Karpas-422 (cell line): ENCODE data around the gene PLEKHA8. TPM values are rescaled to one million over a fixed set of nuclear protein-coding genes. Genes with fewer than 3 reads are reported as not detected.

Experiments used
- DNase-seq: peaks from one replicate; pipeline ENCODE4 v3.0.0-alpha.2; 2015
- H2AFZ ChIP-seq: fragments of 200-600 bp; sonication (generic); 2 replicates; pipeline ENCODE4 v1.6.1; 2014; ENCODE audit warnings: antibody characterized with exemption, low read length, mixed read lengths
- H3K27ac ChIP-seq: fragments of 200-600 bp; sonication (generic); 2 replicates; pipeline ENCODE4 v1.5.1; 2014; ENCODE audit warnings: mild to moderate bottlenecking, low read length, moderate library complexity
- H3K27me3 ChIP-seq: fragments of 200-600 bp; sonication (generic); 2 replicates; pipeline ENCODE4 v1.6.1; 2014; ENCODE audit warnings: low read length, mixed read lengths
- H3K36me3 ChIP-seq: fragments of 200-600 bp; sonication (generic); 2 replicates; pipeline ENCODE4 v1.6.1; 2014; ENCODE audit warnings: low read length, mixed read lengths; ENCODE audit not compliant: insufficient read depth
- H3K4me1 ChIP-seq: fragments of 200-600 bp; sonication (generic); 2 replicates; pipeline ENCODE4 v1.6.1; 2014; ENCODE audit warnings: mild to moderate bottlenecking, low read length, mixed read lengths
- H3K4me2 ChIP-seq: fragments of 200-600 bp; sonication (generic); 2 replicates; pipeline ENCODE4 v1.6.1; 2014; ENCODE audit warnings: low read length, low read depth, mild to moderate bottlenecking; ENCODE audit not compliant: poor library complexity, severe bottlenecking
- H3K4me3 ChIP-seq: fragments of 200-600 bp; sonication (generic); 2 replicates; pipeline ENCODE4 v1.5.1; 2014; ENCODE audit warnings: mild to moderate bottlenecking, antibody characterized with exemption, low read length, mixed read lengths
- H3K79me2 ChIP-seq: fragments of 200-600 bp; sonication (generic); 2 replicates; pipeline ENCODE4 v1.6.1; 2014; ENCODE audit warnings: mild to moderate bottlenecking, low read length, mixed read lengths
- H3K9ac ChIP-seq: fragments of 200-600 bp; sonication (generic); 2 replicates; pipeline ENCODE4 v1.6.0; 2014; ENCODE audit warnings: low read length
- H3K9me2 ChIP-seq: fragments of 200-600 bp; sonication (generic), shearing (Covaris generic); replicated peaks from 2 replicates; pipeline ENCODE4 v1.6.0; 2014; ENCODE audit warnings: mild to moderate bottlenecking, low read length, moderate library complexity; ENCODE audit not compliant: insufficient read depth
- H3K9me3 ChIP-seq: fragments of 300-700, 200-600 bp; sonication (generic); 2 replicates; pipeline ENCODE4 v1.6.1; 2014; ENCODE audit warnings: low read length, mixed read lengths
- H4K20me1 ChIP-seq: fragments of 200-600 bp; sonication (generic); 2 replicates; pipeline ENCODE4 v1.6.1; 2014; ENCODE audit warnings: mild to moderate bottlenecking, antibody characterized with exemption, low read length, low read depth; ENCODE audit not compliant: insufficient read depth
- total RNA-seq: library from RNA; depleted of rRNA; stranded (reverse); fragments of >200 nt; shearing (Covaris generic); gene quantifications from 2 replicates; pipeline ENCODE4 v1.2.3, GENCODE V29; 2014; ENCODE audit warnings: low replicate concordance

Gene PLEKHA8
- total RNA-seq, 1 experiment from 2014 or later, result 41.0 TPM

DNA sequence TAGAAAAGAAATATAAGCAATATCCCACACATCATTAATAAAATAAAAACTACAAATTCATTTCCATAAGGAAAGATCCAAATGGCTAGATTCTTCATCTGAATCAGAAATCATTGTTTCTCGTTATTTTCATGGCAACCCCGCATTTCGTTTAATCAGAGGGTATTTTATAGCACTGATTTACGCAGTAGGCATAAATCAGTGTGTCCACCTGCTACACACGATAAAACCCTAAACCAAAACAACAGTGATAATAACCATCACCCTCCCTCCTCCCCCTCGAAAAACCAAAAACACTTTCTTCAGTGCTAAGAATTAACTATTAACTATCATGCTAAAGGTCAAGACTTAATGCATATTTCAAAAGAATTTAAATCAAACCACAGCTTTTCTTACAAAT is 18.2 kb upstream of the PLEKHA8 start:
- Histone ChIP-seq H3K27me3 (no peaks in the 10 kb centered on the region), H3K9ac (no peak overlapping the region), H3K36me3 (peaks cover 25% of the 10 kb centered on the region), H3K9me2 (no peaks in the 10 kb centered on the region), H3K4me3 (no peak overlapping the region), H3K9me3 (no peaks in the 10 kb centered on the region), H3K4me1 (peaks cover 5% of the 10 kb centered on the region; the same call in 1 of the 2 replicates), H3K79me2 (no peaks in the 10 kb centered on the region; the same call in 1 of the 2 replicates), H4K20me1 (no peaks in the 10 kb centered on the region), H3K4me2 (no peak overlapping the region), H3K27ac (no peak overlapping the region), H2AFZ (no peak overlapping the region)
- no peak for DNase-seq

GRCh38 chr7:30012757-30013156 is 15.5 kb upstream of the PLEKHA8 start:
- Histone ChIP-seq H3K27me3 (no peaks in the 10 kb centered on the region), H4K20me1 (no peaks in the 10 kb centered on the region), H3K9me3 (no peaks in the 10 kb centered on the region), H3K9ac (no peak overlapping the region), H3K9me2 (no peaks in the 10 kb centered on the region), H3K79me2 (peaks cover 3% of the 10 kb centered on the region; the same call in 1 of the 2 replicates), H3K4me3 (no peak overlapping the region), H3K4me2 (no peak overlapping the region), H2AFZ (no peak overlapping the region), H3K36me3 (peaks cover 33% of the 10 kb centered on the region), H3K4me1 (no peaks in the 10 kb centered on the region), H3K27ac (no peak overlapping the region)
- no peak for DNase-seq

DNA sequence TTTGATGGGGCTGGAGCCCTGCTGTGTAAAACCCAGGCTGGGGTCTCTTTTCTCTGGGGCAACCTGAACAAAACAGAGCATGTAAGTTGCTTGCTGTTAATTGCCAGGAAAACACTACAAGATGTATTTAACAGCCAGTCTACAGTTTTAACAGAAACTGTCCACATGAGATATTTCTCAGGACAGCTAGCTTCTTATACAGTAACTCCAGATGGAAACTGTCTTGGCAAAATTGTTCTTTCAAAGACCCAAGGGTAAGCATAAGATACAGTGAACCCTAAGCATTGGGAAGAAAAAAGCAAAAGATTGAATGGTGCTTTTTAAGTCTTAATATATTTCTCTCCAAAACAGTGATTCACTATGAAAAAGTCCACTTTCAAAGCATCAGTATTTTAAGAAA is 9.8 kb upstream of the PLEKHA8 start:
- Histone ChIP-seq H3K27me3 (no peaks in the 10 kb centered on the region), H2AFZ (no peak overlapping the region), H3K9me2 (no peaks in the 10 kb centered on the region), H3K36me3 (peaks cover 46% of the 10 kb centered on the region), H3K4me1 (peaks cover 37% of the 10 kb centered on the region), H3K27ac (no peak overlapping the region), H3K9me3 (no peaks in the 10 kb centered on the region), H4K20me1 (no peaks in the 10 kb centered on the region), H3K4me2 (no peak overlapping the region), H3K9ac (no peak overlapping the region), H3K4me3 (no peak overlapping the region), H3K79me2 (peaks cover 41% of the 10 kb centered on the region)
- no peak for DNase-seq

DNA sequence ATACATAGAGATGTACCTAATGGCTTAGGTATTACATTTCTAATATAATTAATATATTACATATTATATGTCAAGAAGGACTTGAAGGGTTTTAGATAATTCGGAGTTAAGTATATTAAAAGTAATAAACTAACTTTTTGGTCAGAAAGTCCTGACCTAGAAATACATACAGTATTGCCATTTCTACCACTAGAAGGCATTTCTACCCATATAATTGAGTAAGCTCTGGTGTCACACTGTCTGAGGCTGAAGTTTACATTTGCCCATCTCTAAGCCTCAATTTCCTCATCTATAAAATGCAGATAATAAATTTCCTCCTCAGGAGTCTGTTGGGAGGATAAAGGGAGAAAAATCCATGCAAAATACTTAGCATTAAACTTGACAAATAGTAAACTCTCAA is 8.8 kb upstream of the PLEKHA8 start:
- no peaks in the 10 kb centered on the region for H3K9me2 ChIP-seq
- H3K27me3 ChIP-seq, result no peaks in the 10 kb centered on the region
- no peak overlapping the region for H2AFZ ChIP-seq
- H3K79me2 ChIP-seq, result peaks cover 51% of the 10 kb centered on the region
- DNase-seq, result no peak
- no peaks in the 10 kb centered on the region for H4K20me1 ChIP-seq
- no peak overlapping the region for H3K9ac ChIP-seq
- peaks cover 44% of the 10 kb centered on the region for H3K36me3 ChIP-seq
- no peak overlapping the region for H3K4me2 ChIP-seq
- no peaks in the 10 kb centered on the region for H3K9me3 ChIP-seq
- peaks cover 46% of the 10 kb centered on the region for H3K4me1 ChIP-seq
- no peak overlapping the region for H3K4me3 ChIP-seq
- H3K27ac ChIP-seq, result 0 out of 2 replicates have a peak overlapping the region, but pooled peaks have one; percentile 51

DNA sequence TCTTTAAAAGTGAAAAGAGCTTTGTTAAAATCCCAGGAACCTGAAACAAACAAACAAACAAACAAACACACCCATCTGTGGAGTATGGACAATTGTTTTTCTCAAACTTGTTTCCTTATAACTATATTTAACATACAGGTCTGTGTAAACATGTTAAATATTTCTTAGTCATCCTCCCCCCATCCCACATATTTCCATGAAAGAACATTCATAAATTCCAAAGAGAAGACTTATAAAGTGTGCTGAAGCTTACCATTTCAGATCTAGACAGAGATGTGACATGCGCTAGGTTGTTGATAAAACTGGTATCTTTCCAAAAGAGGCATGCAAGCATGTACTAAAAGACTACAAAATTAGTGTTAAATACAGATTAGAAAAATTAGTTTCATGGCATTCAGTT is 8.3 kb upstream of the PLEKHA8 start:
- H3K79me2 ChIP-seq, result peaks cover 56% of the 10 kb centered on the region
- H3K4me3 ChIP-seq, result no peak overlapping the region
- no peaks in the 10 kb centered on the region for H3K9me2 ChIP-seq
- H4K20me1 ChIP-seq, result no peaks in the 10 kb centered on the region
- H3K27ac ChIP-seq, result peak overlapping the region; percentile 51; the same call in 1 of the 2 replicates
- no peak overlapping the region for H2AFZ ChIP-seq
- H3K9me3 ChIP-seq, result no peaks in the 10 kb centered on the region
- no peaks in the 10 kb centered on the region for H3K27me3 ChIP-seq
- peaks cover 52% of the 10 kb centered on the region for H3K4me1 ChIP-seq
- H3K9ac ChIP-seq, result no peak overlapping the region
- no peak overlapping the region for H3K4me2 ChIP-seq
- DNase-seq, result no peak
- H3K36me3 ChIP-seq, result peaks cover 40% of the 10 kb centered on the region

DNA sequence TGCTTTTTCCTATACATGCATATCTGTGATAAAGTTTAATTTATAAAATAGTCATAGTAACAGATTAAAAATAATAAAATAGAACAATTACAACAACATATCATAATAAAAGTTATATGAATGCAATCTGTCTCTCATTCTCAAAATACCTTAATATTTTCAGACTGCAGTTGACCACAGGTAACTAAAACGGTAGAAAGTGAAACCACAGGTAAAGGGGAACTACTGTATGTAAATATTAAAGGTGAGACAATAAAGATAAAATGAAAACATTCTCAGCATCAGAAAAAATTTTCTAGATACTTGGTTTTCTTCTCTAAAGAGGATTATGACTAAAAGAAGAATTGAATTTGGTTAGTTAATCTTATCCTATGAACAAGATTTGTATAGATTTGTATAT is 7.7 kb upstream of the PLEKHA8 start:
- Histone ChIP-seq H3K36me3 (peaks cover 40% of the 10 kb centered on the region), H2AFZ (no peak overlapping the region), H4K20me1 (no peaks in the 10 kb centered on the region), H3K4me2 (peak overlapping the region; percentile 57), H3K4me3 (no peak overlapping the region), H3K27ac (peak overlapping the region; percentile 51), H3K27me3 (no peaks in the 10 kb centered on the region), H3K79me2 (peaks cover 62% of the 10 kb centered on the region), H3K9me3 (no peaks in the 10 kb centered on the region), H3K9ac (no peak overlapping the region), H3K9me2 (no peaks in the 10 kb centered on the region), H3K4me1 (peaks cover 58% of the 10 kb centered on the region)
- DNase-seq, result no peak

DNA sequence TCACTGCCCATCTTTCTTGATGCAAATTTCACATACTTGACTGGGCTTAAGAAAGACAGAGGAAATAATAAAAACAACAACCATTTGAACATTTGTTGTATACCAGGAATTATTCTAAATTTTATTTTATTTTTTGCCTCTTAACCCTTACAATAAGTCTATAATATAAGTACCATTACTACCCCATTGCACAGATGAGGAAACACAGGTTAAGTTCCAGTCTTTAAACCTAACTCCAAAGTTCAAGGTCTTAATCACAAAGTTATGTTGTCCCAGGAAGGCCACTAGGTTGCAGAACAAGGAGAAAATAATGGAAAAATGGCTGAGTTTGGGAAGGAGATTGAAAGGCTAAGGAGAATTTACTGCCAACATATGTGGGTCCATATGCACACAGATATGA is 5.2 kb upstream of the PLEKHA8 start:
- Histone ChIP-seq H3K4me1 (peaks cover 59% of the 10 kb centered on the region), H3K36me3 (peaks cover 33% of the 10 kb centered on the region; the same call in 1 of the 2 replicates), H3K9ac (no peak overlapping the region), H3K27ac (0 out of 2 replicates have a peak overlapping the region, but pooled peaks have one; percentile 8), H3K4me2 (peak overlapping the region; percentile 86), H3K4me3 (peak overlapping the region; percentile 76; the same call in 1 of the 2 replicates), H3K9me3 (no peaks in the 10 kb centered on the region), H4K20me1 (no peaks in the 10 kb centered on the region), H3K27me3 (no peaks in the 10 kb centered on the region), H2AFZ (no peak overlapping the region), H3K79me2 (peaks cover 72% of the 10 kb centered on the region), H3K9me2 (no peaks in the 10 kb centered on the region)
- DNase-seq, result no peak

- H3K9ac ChIP-seq, result no peak overlapping the region
- no peak for DNase-seq
- H2AFZ ChIP-seq, result no peak overlapping the region
- peaks cover 73% of the 10 kb centered on the region for H3K79me2 ChIP-seq
- peaks cover 28% of the 10 kb centered on the region; the same call in 1 of the 2 replicates for H3K36me3 ChIP-seq
- H3K9me3 ChIP-seq, result no peaks in the 10 kb centered on the region
- H3K9me2 ChIP-seq, result no peaks in the 10 kb centered on the region
- peak overlapping the region; percentile 86 for H3K4me2 ChIP-seq
- no peaks in the 10 kb centered on the region for H3K27me3 ChIP-seq
- H4K20me1 ChIP-seq, result no peaks in the 10 kb centered on the region
- H3K27ac ChIP-seq, result no peak overlapping the region
- H3K4me1 ChIP-seq, result peaks cover 59% of the 10 kb centered on the region
- H3K4me3 ChIP-seq, result peak overlapping the region; percentile 76; the same call in 1 of the 2 replicates
Measured at GRCh38 chr7:30023524-30023923, 4.7 kb upstream of the PLEKHA8 start.
